ENCODE data around the gene P2RY14. TPM values are rescaled to one million over a fixed set of nuclear protein-coding genes. Genes with fewer than 3 reads are reported as not detected.
A peak's percentile ranks its signal among the peaks of the same experiment; 100 is the strongest.

Gene P2RY14
- total RNA-seq, 2 experiments from 2014 or later = 0.51 to 0.70 TPM

GRCh38 chr3:151213881-151214280 is 64.5 kb downstream of the P2RY14 start:
- Mint-ChIP-seq H3K27ac (no peak overlapping the region), H3K9me3 (no peaks in the 10 kb centered on the region), H3K4me1 (ENCODE audit: low read depth) (peaks cover 36% of the 10 kb centered on the region), H3K4me3 (no peak overlapping the region), H3K36me3 (ENCODE audit: low read depth) (peaks cover 3% of the 10 kb centered on the region), H3K27me3 (no peaks in the 10 kb centered on the region)
- ATAC-seq (no peak), DNase-seq (no peak)
- CTCF ChIA-PET = interaction anchor here (1.2 to 10.9 kb wide), 3 partner anchors 12 to 46 kb away, joined by 3 to 82 read pairs (median 6); no protein-coding TSS in a partner anchor
- POLR2A ChIA-PET = no interaction called here
- intact Hi-C loops (cut with micrococcal nuclease) = no loop called here
- no peak for TF ChIP-seq CTCF (IDR thresholded peaks at IDR 0.05)

- no peak for DNase-seq
- ATAC-seq = no peak
- no peak for TF ChIP-seq CTCF (IDR thresholded peaks at IDR 0.05)
- H3K36me3 Mint-ChIP-seq (ENCODE audit: low read depth) = peaks cover 6% of the 10 kb centered on the region
- peaks cover 38% of the 10 kb centered on the region for H3K4me1 Mint-ChIP-seq (ENCODE audit: low read depth)
- no peak overlapping the region for H3K27ac Mint-ChIP-seq
- H3K27me3 Mint-ChIP-seq = no peaks in the 10 kb centered on the region
- H3K4me3 Mint-ChIP-seq = no peak overlapping the region
- H3K9me3 Mint-ChIP-seq = no peaks in the 10 kb centered on the region
- ChIA-PET POLR2A (no interaction called here), CTCF (interaction anchor here (1.7 to 10.9 kb wide), 2 partner anchors 13 to 45 kb away, joined by 3 to 82 read pairs; no protein-coding TSS in a partner anchor)
- intact Hi-C loops (cut with micrococcal nuclease) = no loop called here
Measured at GRCh38 chr3:151213151-151213550, 65.2 kb downstream of the P2RY14 start.

GRCh38 chr3:151210676-151211381 is 67.5 kb downstream of the P2RY14 start:
- ATAC-seq (peak; percentile 50), DNase-seq (no peak)
- Mint-ChIP-seq H3K4me3 (peak overlapping the region; percentile 63), H3K9me3 (no peaks in the 10 kb centered on the region), H3K4me1 (ENCODE audit: low read depth) (peaks cover 51% of the 10 kb centered on the region), H3K36me3 (ENCODE audit: low read depth) (peaks cover 8% of the 10 kb centered on the region), H3K27me3 (no peaks in the 10 kb centered on the region), H3K27ac (peak overlapping the region; percentile 85)
- TF ChIP-seq CTCF (IDR thresholded peaks at IDR 0.05) = peak; percentile 39
- CTCF ChIA-PET = interaction anchor here (0.6 to 10.9 kb wide), 14 partner anchors 10 to 634 kb away, joined by 3 to 82 read pairs (median 4); no protein-coding TSS in a partner anchor
- POLR2A ChIA-PET = interaction anchor here (1.0 to 1.9 kb wide), 6 partner anchors 10 to 39 kb away, joined by 3 to 8 read pairs (median 5); no protein-coding TSS in a partner anchor
- intact Hi-C loops (cut with micrococcal nuclease) = no loop called here

- no peak for DNase-seq
- CTCF ChIA-PET = interaction anchor here (1.3 to 10.9 kb wide), 6 partner anchors 9 to 68 kb away, joined by 4 to 82 read pairs (median 8); no protein-coding TSS in a partner anchor
- TF ChIP-seq CTCF (IDR thresholded peaks at IDR 0.05) = no peak
- H3K4me3 Mint-ChIP-seq = peak overlapping the region; percentile 16
- H3K27ac Mint-ChIP-seq = peak overlapping the region; percentile 85
- POLR2A ChIA-PET = interaction anchor here (1.0 to 1.8 kb wide), 6 partner anchors 9 to 38 kb away, joined by 3 to 5 read pairs (median 4); no protein-coding TSS in a partner anchor
- ATAC-seq = peak; percentile 60
- peaks cover 8% of the 10 kb centered on the region for H3K36me3 Mint-ChIP-seq (ENCODE audit: low read depth)
- intact Hi-C loops (cut with micrococcal nuclease) = no loop called here
- H3K9me3 Mint-ChIP-seq = no peaks in the 10 kb centered on the region
- peaks cover 61% of the 10 kb centered on the region for H3K4me1 Mint-ChIP-seq (ENCODE audit: low read depth)
- H3K27me3 Mint-ChIP-seq = no peaks in the 10 kb centered on the region
Measured at GRCh38 chr3:151209654-151210053, 68.7 kb downstream of the P2RY14 start.

- intact Hi-C loops (cut with micrococcal nuclease) = no loop called here
- Mint-ChIP-seq H3K27ac (peak overlapping the region; percentile 96), H3K27me3 (no peaks in the 10 kb centered on the region), H3K4me1 (ENCODE audit: low read depth) (peaks cover 65% of the 10 kb centered on the region), H3K36me3 (ENCODE audit: low read depth) (peaks cover 28% of the 10 kb centered on the region), H3K4me3 (peak overlapping the region; percentile 59), H3K9me3 (no peaks in the 10 kb centered on the region)
- DNase-seq (no peak), ATAC-seq (peak; percentile 4)
- POLR2A ChIA-PET = interaction anchor here (1.1 to 3.4 kb wide), 3 partner anchors 19 to 38 kb away, joined by 3 to 17 read pairs (median 3); no protein-coding TSS in a partner anchor
- no peak for TF ChIP-seq CTCF (IDR thresholded peaks at IDR 0.05)
- CTCF ChIA-PET = interaction anchor here (1.0 to 10.9 kb wide), 4 partner anchors 9 to 62 kb away, joined by 3 to 82 read pairs (median 19); no protein-coding TSS in a partner anchor
Measured at GRCh38 chr3:151206201-151206600, 72.1 kb downstream of the P2RY14 start.

All from activated CD8-positive, alpha-beta T cell treated with anti-CD3 and anti-CD28 coated beads for 36 hours (primary cell).